HPDE6-E6E7 (cell line): ENCODE data around the gene VSIG10.
A peak's percentile ranks its signal among the peaks of the same experiment; 100 is the strongest.
"Not testable (repeated sequence)": the region's sequence is repeated elsewhere in the genome, so short reads cannot be mapped to it uniquely, and the experiment has no call there.

Source experiments
- DNase-seq: peaks from one replicate; pipeline ENCODE4 v3.0.0; 2011; ENCODE audit warnings: missing footprints; ENCODE audit errors: extremely low spot score

The VSIG10 gene, protein sequence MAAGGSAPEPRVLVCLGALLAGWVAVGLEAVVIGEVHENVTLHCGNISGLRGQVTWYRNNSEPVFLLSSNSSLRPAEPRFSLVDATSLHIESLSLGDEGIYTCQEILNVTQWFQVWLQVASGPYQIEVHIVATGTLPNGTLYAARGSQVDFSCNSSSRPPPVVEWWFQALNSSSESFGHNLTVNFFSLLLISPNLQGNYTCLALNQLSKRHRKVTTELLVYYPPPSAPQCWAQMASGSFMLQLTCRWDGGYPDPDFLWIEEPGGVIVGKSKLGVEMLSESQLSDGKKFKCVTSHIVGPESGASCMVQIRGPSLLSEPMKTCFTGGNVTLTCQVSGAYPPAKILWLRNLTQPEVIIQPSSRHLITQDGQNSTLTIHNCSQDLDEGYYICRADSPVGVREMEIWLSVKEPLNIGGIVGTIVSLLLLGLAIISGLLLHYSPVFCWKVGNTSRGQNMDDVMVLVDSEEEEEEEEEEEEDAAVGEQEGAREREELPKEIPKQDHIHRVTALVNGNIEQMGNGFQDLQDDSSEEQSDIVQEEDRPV

DNA sequence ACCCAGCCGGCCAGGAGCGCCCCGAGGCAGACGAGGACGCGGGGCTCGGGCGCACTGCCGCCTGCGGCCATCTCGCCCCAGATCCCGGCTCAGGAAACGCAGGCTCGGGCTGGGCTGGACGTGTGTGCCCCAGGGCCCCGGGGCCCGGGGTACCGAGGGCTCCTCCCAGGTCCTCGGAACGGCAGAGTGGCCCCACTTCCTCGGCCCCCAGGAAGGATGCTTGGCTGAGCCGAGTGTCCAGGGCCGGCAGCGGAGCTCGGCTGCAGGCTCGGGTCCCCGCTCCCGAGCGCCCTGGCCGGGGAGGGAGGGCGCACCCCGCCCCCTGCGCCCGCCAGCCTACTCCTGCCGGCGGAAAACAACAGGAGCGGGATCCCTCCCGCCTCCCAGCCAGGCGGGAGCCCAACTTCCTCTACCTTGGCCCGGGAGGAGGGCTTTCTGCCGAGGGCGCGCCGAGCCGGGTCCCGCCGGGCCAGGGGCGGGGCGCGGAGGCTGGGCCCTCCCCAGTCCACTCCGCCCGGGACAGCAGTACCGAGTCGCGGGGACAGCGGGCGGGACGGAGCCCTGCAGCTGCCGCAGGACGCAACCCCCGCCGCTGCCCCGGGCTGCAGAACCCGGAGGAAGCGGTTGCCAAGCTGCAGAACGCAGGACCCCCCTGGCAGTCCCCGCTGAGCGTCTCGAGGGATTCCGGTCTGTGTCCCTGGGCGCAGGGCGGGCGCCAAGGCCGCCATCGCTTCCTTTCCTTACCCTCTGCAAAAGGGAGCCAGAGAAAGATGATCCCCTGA lies at the start of gene VSIG10:
TSS of gene VSIG10 (minus strand) at position 411 of the 782 bp plus-strand sequence. CDS start at position 71, 340 bp downstream.
- peak; percentile 41 for DNase-seq

DNA sequence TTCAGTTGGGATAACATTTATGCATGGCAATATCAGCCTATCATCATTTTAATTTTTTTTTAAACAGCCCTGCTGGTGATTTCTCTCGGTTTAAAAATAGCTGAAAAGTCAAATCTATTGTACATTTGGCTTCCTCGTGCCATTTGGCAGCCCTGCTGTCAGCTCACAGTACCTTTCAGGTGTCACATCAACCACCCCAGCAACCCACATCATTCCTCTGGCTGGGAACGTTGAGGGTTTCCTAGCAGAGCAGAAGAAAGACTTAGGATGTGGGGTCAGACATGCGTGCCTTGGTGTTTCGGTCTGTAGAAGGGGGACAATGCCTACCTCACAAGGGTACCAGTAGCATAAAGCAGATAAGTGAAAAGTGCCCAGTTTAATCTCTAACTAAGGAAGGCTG lies 47.9 kb upstream of the VSIG10 start:
- DNase-seq = no peak

DNA sequence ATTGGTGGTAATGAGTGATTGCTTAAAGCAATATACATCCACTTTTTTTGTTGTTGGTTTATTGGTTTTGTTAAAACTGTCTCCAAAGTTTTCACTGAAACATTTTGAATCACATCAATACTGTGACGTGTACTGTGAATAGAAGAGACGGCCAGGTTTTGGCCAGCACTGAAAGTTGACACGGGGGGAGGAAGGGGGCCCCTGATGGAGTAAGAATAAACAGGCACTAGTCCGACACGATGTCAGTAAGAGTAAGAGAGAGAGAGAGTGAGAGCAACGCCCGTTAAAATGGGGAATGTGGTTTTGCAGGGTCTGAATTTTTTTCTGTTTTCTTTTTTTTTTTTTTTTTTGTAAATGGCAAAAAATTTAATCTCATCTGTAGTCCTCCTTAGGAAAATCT lies 46.8 kb upstream of the VSIG10 start:
- no peak for DNase-seq

DNA sequence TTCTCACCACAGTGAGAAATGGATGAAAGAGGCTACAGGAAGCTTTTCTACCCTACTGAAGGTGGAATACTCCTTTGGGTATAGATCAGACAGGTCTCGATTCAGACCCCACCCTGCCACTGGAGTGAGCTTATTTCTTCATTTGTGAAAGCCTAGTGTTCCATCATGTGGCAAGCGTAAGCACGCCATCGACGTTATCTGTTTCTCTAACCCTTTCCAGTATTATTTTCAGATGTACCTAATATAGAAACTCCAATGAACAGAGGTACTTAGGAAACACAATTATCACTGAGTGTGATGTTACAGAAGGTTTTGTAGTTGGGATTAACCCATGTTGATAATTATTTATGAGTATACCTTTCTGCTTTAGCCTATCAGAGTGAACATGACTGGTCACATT lies 44.5 kb upstream of the VSIG10 start:
- no peak for DNase-seq

DNA sequence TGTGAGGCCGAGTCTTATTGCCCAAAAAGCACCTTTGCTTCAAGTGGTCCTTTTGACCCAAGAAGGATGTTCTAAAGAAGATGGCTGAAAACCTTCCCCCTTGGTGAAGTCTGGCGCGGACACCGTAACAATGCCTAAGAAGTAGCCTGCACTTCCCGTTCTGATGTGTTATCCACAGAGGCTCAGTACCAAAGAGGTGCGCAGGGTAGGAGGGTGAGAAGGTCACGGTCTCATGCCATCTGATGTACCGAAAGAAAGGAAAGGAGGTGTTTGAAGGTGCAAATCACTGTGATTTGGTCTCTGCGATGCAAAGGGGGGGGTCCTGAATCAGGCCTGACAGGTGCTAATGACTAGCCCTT lies 42.0 kb upstream of the VSIG10 start:
- DNase-seq = no peak

DNA sequence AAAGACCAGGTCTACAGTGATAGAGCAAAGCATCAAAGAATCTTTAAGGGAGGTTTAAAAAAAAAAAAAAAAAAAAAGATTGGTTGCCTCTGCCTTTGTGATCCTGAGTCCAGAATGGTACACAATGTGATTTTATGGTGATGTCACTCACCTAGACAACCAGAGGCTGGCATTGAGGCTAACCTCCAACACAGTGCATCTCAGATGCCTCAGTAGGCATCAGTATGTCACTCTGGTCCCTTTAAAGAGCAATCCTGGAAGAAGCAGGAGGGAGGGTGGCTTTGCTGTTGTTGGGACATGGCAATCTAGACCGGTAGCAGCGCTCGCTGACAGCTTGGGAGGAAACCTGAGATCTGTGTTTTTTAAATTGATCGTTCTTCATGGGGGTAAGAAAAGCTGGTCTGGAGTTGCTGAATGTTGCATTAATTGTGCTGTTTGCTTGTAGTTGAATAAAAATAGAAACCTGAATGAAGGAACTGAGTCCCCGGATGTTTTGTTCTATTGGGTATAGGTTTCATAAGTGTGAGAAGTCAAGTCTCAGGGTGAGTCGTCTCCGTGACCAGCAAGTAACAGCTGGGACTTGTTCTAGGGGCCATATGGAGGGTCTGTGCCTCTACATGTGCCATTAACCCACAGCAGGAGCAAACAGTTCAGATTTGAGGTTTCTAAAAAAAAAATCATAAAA lies 41.4 kb upstream of the VSIG10 start:
- DNase-seq = no peak

DNA sequence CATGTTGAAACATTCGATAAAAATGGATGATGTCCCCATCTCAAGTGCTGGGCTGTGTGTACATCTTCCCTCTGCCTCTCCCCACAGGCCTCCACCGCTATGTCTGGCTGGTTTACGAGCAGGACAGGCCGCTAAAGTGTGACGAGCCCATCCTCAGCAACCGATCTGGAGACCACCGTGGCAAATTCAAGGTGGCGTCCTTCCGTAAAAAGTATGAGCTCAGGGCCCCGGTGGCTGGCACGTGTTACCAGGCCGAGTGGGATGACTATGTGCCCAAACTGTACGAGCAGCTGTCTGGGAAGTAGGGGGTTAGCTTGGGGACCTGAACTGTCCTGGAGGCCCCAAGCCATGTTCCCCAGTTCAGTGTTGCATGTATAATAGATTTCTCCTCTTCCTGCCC lies 40.7 kb upstream of the VSIG10 start:
- no peak for DNase-seq

DNA sequence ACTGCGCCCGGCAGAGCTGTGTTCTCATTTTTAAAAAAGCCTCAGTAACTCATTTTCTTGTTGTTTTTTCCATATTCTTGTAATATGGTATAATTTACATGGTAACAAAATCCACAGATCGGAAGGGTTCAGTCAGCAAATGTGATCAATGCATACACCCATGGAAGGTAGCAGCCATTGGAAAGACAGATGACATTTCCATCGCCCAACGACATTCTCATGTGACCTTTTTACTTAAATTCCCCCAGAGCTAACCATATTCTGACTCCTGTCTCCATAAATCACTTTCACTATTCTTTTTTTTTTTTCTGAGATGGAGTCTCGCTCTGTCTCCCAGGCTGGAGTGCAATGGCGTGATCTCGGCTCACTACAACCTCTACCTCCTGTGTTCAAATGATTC lies 37.0 kb upstream of the VSIG10 start:
- DNase-seq = no peak

DNA sequence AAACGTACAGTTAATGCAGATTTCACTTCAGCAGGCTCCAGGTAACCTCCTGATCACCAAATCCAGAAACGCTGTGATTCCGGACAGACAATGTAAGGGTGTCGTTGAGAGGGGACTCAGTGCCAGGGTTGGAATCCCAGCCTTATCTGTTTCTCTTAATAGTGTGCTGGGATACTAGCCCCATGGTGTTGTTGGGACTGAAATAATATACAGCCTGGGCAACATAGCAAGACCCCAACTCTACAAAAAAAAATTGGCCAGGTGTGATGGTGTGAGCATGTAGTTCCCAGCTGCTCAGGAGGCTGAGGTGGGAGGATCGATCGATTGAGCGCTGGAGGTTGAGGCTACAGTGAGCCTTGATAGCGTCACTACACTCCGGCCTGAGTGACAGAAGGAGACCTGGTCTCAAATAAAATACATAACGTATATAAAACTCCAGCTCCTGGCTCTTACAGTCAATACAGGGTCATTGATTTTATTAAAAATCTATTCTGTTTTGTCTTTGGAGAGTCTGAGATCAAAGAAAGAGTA lies 33.4 kb upstream of the VSIG10 start:
- DNase-seq = no peak

DNA sequence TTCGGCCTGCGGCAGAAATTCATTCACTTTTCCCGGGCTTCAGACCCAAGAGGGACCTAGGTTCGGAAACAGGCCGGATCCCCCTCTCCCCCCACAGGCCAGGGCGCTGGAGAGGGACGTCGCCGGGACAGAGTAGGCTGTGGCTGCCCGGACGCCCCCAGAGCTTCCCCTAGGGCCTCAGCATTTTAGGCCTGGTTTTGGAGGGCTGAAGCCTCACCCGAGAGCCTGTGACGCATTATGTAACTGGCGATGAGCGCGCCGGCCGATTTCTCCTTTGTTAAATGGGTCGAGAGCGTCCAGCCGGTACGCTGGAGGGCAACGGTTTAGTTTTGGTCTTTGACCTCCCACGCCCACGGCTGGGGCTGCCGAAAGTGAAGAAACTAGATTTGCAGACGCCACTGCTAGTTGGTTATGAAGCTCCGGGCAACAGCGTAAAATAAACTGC lies 32.8 kb upstream of the VSIG10 start:
- peak; percentile 21 for DNase-seq

DNA sequence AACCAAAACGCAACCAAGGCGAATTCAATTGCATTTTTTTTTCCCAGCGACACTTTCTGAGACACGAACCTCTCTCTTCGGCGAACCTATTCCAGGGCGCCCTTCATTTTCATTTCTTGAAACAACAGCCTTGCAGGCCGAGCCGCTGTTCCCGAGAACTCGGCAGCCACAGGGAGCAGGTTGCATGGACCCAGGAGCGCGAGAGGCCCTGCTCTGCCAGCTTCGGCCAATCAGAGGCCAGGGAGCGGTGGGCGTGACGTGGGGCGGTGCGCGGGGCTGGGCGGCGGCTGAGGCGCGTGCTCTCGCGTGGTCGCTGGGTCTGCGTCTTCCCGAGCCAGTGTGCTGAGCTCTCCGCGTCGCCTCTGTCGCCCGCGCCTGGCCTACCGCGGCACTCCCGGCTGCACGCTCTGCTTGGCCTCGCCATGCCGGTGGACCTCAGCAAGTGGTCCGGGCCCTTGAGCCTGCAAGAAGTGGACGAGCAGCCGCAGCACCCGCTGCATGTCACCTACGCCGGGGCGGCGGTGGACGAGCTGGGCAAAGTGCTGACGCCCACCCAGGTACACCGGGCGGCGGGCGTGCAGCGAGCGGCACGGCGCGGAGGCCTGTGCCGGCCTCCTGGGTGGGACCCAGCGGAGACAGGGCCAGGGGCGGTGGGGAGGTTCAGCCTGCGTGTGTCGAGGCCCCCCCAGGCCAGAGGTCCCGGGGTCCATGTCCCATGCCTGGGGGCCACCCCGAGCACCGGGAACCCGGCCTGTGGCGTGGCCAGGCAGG lies 32.2 kb upstream of the VSIG10 start, which contains the start of gene PEBP1:
TSS of gene PEBP1 (plus strand) at position 337 of the 771 bp plus-strand sequence. CDS start at position 423, 86 bp downstream.
- peak; percentile 95 for DNase-seq

DNA sequence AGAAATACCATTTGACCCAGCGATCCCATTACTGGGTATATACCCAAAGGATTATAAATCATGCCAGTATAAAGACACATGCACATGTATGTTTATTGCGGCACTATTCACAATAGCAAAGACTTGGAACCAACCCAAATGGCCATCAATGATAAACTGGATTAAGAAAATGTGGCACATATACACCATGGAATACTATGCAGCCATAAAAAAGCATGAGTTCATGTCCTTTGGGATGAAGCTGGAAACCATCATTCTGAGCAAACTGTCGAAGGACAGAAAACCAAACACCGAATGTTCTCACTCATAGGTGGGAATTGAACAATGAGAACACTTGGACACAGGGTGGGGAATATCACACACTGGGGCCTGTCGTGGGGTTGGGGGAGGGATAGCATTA lies 25.6 kb upstream of the VSIG10 start:
- DNase-seq = not testable (repeated sequence)

DNA sequence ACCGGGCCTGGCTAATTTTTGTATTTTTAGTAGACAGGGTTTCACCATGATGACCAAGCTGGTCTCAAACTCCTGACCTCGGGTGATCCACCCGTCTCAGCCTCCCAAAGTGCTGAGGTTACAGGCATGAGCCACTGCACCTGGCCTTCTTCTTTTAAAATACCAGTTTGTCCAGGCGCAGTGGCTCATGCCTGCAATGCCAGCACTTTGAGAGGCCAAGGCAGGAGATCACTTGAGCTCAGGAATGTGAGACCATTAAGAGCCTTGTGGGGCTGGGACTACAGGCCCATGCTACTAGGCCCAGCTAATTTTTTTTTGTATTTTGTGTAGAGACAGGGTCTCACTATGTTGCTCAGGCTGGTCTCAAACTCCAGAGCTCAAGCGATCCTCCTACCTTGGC lies 24.1 kb upstream of the VSIG10 start:
- DNase-seq = no peak

DNA sequence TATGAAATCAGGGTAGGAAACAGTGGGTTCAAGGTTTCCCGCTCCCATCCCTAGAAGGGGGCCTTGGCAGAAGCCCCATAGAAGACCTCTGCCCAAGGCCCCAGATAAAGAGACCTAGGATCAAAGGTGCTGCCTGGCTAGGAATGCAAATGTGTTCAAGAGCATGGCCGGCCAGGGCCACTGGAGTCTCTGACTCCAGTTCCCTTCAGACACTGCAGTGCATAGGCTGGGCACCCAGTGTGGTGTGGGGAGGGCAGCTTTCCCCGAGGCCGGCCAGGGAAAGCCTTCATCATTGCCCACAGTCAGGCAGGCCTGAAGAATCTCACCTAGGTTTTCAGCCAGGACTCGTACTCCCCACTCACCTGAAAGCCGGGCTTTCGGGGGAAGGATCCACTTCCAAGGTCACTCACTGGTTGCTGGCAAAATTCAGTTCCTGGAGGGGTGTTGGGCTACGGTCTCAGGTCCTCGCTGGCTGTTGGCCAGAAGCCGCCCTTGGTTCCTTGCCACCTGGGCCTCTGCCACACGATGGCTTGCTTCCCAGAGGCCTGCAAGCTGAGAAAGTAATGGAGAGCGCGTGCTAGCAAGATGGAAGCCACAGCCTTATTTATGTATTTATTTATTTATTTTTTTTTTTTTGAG lies 22.4 kb upstream of the VSIG10 start:
- DNase-seq = no peak

DNA sequence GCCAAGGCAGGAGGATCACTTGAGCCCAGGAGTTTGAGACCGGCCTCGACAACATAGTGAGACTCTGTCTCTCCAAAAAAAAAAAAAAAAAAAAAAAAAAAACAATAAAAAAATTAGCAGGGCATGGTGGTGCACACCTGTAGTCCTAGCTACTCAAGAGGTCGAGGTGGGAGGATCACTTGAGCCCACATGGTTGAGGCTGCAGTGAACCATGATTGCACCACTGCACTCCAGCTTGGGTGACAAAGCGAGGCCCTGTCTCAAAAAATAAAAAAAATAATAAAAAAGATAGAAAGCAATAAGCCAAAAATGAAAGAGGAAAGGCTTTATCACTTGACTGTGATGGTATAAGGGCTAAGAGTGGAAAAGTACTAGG lies 21.9 kb upstream of the VSIG10 start:
- DNase-seq = no peak

DNA sequence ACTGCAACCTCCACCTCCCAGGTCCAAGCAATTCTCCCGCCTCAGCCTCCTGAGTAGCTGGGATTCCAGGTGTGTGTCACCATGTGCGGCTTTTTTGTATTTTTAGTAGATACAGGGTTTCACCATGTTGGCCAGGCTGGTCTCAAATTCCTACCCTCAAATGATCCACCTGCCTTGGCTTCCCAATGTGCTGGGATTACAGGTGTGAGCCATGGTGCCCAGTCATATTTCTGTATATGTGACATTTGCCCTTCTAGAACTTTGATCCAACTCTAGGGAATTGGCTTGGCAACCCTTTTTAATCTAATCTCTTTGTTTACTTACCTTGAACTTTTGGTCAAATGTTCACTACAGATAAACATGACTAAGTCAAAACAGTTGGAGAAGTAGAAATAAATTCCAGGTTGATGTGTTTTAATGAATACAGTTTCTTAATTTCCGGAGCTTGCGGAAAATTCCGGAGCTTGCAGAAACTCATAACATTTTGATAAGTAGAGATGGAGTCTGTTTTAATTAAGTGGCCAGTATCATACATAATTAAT lies 20.6 kb upstream of the VSIG10 start:
- DNase-seq = no peak

DNA sequence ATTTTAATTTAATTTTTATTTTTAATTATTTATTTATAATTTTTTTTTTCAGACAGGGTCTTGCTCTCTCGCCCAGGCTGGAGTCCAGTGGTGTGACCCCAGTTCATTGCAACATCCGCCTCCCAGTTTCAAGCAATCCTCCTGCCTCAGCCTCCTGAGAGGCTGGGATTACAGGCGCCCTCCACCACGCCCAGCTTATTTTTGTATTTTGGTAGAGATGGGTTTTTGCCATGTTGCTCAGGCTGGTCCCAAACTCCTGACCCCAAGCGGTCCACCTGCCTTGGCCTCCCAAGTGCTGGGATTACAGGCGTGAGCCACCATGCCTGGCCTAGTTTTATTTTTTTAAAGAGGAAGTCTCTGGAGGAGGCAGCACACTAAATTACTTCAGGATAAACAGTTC lies 18.5 kb upstream of the VSIG10 start:
- no peak for DNase-seq

DNA sequence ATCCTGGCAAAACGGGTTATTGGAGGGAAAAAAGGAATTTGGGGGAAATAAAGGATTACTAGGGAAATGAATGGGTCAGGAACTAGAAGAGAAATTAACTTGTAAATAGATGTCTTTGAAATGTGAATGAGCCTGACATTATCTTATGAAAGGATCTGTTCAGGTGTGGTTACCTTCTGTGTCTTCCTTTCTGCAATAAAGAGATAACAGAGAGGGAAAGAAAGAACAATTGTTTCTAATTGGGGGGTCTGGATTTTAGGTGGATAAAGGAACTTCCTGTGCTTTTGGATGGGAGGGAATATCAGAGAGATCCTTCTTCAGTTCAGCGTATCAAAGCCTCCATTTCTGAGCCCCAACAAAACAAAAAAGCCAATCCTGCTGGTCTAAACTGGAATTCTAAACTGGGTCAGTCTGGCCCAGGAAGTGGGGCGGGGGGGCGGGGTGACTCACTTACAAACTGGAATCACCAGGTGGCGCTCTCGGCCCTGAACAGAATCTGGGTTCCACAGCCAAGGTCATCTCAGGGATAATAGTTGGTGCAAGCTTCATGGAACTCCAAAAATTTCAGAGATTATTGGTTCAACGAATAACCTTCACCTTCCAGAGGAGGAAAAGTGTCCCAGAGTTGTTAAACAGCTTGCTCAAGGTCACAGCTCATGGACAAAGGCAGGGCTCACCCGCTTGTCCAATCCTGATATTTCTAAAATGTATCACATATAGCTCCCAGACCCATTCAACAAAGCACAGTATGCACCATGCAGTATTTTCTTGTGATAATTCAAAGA lies 17.0 kb upstream of the VSIG10 start:
- peak; percentile 88 for DNase-seq

DNA sequence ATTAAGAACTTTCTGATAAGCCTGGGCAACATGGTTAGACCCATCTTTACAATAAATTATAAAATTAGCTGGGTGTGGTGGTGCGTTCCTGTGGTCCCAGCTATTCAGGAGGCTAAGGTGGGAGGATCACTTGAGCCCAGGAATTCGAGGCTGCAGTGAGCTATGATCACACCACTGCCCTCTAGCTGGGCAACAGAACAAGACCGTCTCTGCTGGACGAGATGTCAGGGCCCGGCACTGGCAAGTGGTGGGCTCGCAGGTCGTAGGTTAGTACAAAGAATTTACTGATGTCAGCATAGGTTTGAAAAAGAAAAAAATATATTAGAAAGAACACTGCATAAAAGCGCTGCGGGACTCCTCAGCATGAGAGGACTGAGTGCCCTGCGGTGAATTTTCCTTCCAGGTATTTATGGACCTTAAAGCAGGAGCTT lies 15.7 kb upstream of the VSIG10 start:
- DNase-seq = no peak
